Lung (tissue), 12 donors: ENCODE data around the gene LYPD4. TPM values are rescaled to one million over a fixed set of nuclear protein-coding genes. Genes with fewer than 3 reads are reported as not detected.
A peak's percentile ranks its signal among the peaks of the same experiment; 100 is the strongest.

ENCODE experiments used
- ATAC-seq: fragments of 200-7000 bp; cut with Tn5 transposase; one replicate; pipeline ENCODE4 v1.9.1; 2020; ENCODE audit warnings: moderate number of reproducible peaks; ENCODE audit not compliant: insufficient read depth, low FRiP score
- DNase-seq, 3 donors: peaks; one replicate each; pipeline ENCODE4 v3.0.0-alpha.2; 2013 to 2017
- H3K27ac ChIP-seq, 2 donors: one replicate each; pipeline ENCODE4 v1.5.1; 2013; ENCODE audit warnings: mild to moderate bottlenecking in 2 of 2, moderate library complexity in 2 of 2, control low read depth in 1 of 2, inconsistent platforms in 1 of 2, low read depth in 1 of 2, low read length in 1 of 2
- H3K27me3 ChIP-seq, 3 donors: one replicate each; pipeline ENCODE4 v1.5.1; 2013; ENCODE audit warnings: low read length in 2 of 3; ENCODE audit not compliant: control insufficient read depth in 3 of 3, insufficient read depth in 3 of 3
- H3K36me3 ChIP-seq, 4 donors: one replicate each; pipeline ENCODE4 v1.5.1; 2013; ENCODE audit warnings: low read length in 4 of 4, mild to moderate bottlenecking in 1 of 4, moderate library complexity in 1 of 4; ENCODE audit not compliant: control insufficient read depth in 4 of 4, insufficient read depth in 4 of 4
- H3K4me1 ChIP-seq, 5 donors: one replicate each; pipeline ENCODE4 v1.5.1; 2013; ENCODE audit warnings: low read length in 5 of 5, mild to moderate bottlenecking in 2 of 5, moderate library complexity in 1 of 5; ENCODE audit not compliant: control insufficient read depth in 5 of 5, insufficient read depth in 5 of 5
- H3K4me3 ChIP-seq: one replicate; pipeline ENCODE4 v1.5.1; 2013; ENCODE audit warnings: mild to moderate bottlenecking, control low read depth, moderate library complexity
- H3K9ac ChIP-seq, 2 donors: one replicate each; pipeline ENCODE4 v1.5.1; 2013; ENCODE audit warnings: low read length in 2 of 2, control low read depth in 1 of 2; ENCODE audit not compliant: insufficient read depth in 1 of 2
- H3K9me3 ChIP-seq, 4 donors: one replicate each; pipeline ENCODE4 v1.5.1; 2013; ENCODE audit warnings: low read length in 3 of 4, mild to moderate bottlenecking in 1 of 4, moderate library complexity in 1 of 4; ENCODE audit not compliant: control insufficient read depth in 4 of 4, insufficient read depth in 3 of 4
- CTCF ChIP-seq: IDR thresholded peaks from 2 replicates; pipeline ENCODE4 v1.5.1; 2012; ENCODE audit warnings: mild to moderate bottlenecking; ENCODE audit errors: control extremely low read depth, extremely low read depth
- WGBS, 2 donors: extraction: QIAGEN DNeasy Blood & Tissue Kit; methylation state at CpG; one replicate each; pipeline ENCODE4 v1.1.7; 2013; 5-methylcytosine and 5-hydroxymethylcytosine counted together
- polyA plus RNA-seq, 2 donors: library from polyadenylated mRNA; stranded (reverse); fragments of 200-250 nt; gene quantifications; one replicate each; pipeline ENCODE4 v1.2.1, GENCODE V29; 2013
- total RNA-seq, 2 donors: library from RNA; depleted of rRNA in 1 of 2; stranded (reverse); fragments of >200 nt in 1 of 2; gene quantifications; one replicate each; pipeline ENCODE4 v1.2.1, GENCODE V29; 2014 to 2021
- donor health status: control.
- donor health status: control.
- donor health status: Bipolar disorder and iron deficiency.
- donor health status: healthy.
- donor health status: DM: yes; HTN: yes; CAD: no.

Gene LYPD4
- total and polyA plus RNA-seq, 4 donors, result not detected

- Histone ChIP-seq H3K9me3 (no peaks in the 10 kb centered on the region), H3K4me1 (peaks cover 0 to 33% (median 7%) of the 10 kb centered on the region in 5 donors), H3K9ac (peak within 1 kb of the TSS; percentile 25 to 62), H3K27me3 (peaks cover 0 to 3% (median 0%) of the 10 kb centered on the region in 3 donors), H3K27ac (peak within 1 kb of the TSS; percentile 85 to 96), H3K4me3 (peak within 1 kb of the TSS; percentile 98), H3K36me3 (peaks cover 0 to under 1% (median 0%) of the 10 kb centered on the region in 4 donors)
- DNase-seq, result peak; percentile 42 to 57 (median 45)
- peak; percentile 29 for ATAC-seq
- 1% methylated on average over 23 to 80 of the region's 80 CpGs for WGBS, 2 donors
- no peak for TF ChIP-seq CTCF
Measured at GRCh38 chr19:41882568-41883462, 38.3 kb upstream of the LYPD4 start, which contains the start of gene ARHGEF1. TSS of gene ARHGEF1 (plus strand) at chr19:41883184. CDS start at chr19:41888083, 4,899 bp downstream.

GRCh38 chr19:41880329-41880708, 35.8 kb upstream of the LYPD4 start:
- 67 to 83% methylated on average over 4 to 5 of the region's 5 CpGs for WGBS, 2 donors
- TF ChIP-seq CTCF, result no peak
- Histone ChIP-seq H3K36me3 (no peaks in the 10 kb centered on the region), H3K27me3 (peaks cover 0 to 3% (median 0%) of the 10 kb centered on the region in 3 donors), H3K9me3 (no peaks in the 10 kb centered on the region), H3K9ac (no peak overlapping the region), H3K4me3 (no peak overlapping the region), H3K4me1 (peaks cover 0 to 20% (median 4%) of the 10 kb centered on the region in 5 donors), H3K27ac (no peak overlapping the region)
- DNase-seq (no peak), ATAC-seq (no peak)

GRCh38 chr19:41879670-41880328, 35.3 kb upstream of the LYPD4 start:
- Histone ChIP-seq H3K27me3 (peaks cover 0 to 3% (median 0%) of the 10 kb centered on the region in 3 donors), H3K9ac (no peak overlapping the region), H3K27ac (no peak overlapping the region), H3K36me3 (no peaks in the 10 kb centered on the region), H3K9me3 (no peaks in the 10 kb centered on the region), H3K4me3 (no peak overlapping the region), H3K4me1 (peaks cover 0 to 15% (median 1%) of the 10 kb centered on the region in 5 donors)
- no peak for TF ChIP-seq CTCF
- DNase-seq (no peak), ATAC-seq (no peak)
- WGBS, 2 donors, result 85 to 92% methylated on average over 7 of the region's 7 CpGs
